GM19395 (cell line): ENCODE data around the gene MAP2K6.
A peak's percentile ranks its signal among the peaks of the same experiment; 100 is the strongest.

ENCODE experiments used
- ATAC-seq: cut with Tn5 transposase; IDR thresholded peaks from one replicate; pipeline ENCODE4 v1.9.1; 2021; ENCODE audit warnings: mild to moderate bottlenecking, moderate library complexity; ENCODE audit not compliant: unreplicated experiment

MAP2K6 gene

DNA sequence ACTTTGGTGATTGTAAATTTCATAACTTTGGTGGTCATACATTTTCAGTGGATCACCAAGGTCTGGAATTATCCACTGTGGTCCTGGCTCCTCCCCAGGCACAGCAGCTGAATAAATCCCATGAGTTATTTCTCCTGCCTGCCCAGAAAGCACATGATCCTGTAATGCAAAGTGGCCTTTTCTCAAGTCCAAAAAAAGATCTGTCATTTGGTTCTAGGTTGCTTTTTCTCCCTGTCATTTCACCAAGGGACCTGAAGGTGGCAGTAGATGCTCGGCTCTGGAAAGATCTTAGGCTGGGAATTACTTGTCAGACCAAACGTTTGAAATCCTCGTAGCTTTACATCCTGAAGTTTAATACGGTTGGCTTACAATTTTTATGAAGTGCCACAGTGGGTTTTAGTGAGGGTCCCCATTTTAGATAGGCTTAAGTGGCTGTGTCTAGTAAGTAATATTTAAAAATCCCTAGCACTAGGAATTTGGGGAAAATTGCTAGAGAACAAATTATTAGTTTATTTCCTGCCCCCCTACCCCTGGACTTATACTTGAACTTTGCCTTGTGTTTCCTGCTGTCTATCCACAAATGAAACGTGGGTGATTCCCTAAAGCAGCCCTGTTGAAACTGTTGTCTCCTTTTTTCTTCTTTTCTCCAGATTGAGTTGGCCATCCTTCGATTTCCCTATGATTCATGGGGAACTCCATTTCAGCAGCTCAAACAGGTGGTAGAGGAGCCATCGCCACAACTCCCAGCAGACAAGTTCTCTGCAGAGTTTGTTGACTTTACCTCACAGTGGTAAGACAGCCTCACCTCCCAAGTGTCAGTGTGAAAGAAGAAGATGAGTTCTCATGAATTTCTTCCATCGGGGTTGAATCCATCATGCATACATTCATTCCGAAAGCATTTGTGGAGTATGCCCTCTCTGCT, 111.7 kb downstream of the MAP2K6 start:
- ATAC-seq: no peak

DNA sequence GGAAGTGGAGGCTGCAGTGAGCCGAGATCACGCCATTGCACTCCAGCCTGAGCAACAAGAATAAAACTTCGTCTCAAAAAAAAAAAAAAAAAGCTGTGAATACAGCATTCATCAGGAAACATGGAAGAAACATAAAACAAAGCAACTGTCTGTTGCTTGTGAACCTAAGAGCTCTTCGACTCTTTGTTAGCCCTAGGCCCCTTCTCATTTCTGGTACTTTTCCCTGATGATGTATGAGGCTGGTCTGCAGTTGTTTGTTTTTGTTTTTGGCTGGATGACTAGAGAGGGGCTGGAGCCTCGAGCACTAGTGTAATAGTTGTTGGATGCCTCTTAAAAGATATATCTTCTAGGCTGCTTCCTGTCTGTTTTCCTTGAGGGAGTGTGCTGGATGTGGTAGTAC, 113.5 kb downstream of the MAP2K6 start:
- ATAC-seq: no peak

DNA sequence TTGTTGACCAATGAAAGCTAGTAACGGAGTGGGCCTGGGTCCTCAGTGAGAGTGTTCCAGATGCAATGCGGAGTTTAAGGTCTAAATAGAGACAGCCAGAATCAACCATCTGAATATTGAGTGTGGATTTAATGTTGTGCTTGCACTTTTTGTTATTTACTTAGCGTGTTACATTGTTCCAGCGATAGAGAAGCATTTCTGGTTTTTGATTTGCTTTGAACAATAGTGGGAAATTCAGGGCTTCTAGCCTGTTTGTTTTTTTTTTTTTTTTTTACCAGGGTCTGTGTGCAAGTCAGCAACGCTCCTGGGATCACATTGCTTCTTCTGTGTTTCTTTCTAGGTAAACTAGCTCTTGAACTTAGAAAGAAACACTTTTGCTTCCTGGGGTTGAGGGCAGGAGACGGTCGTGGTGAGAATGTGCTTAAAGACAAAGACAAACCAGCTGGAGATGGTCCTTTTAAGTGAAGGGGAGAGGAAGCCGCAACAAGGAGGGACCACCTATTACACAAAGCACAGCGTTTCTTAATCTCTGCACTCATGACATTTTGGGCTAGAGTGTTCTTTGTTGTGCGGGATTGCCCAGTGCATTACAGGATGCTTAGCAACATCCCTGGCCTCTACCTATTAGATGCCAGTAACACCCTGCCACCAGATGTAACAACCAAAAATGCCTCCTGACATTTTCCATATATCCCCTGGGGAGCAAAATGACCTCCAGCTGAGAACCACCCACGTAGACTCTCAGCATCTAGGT, 119.2 kb downstream of the MAP2K6 start:
- no peak for ATAC-seq

DNA sequence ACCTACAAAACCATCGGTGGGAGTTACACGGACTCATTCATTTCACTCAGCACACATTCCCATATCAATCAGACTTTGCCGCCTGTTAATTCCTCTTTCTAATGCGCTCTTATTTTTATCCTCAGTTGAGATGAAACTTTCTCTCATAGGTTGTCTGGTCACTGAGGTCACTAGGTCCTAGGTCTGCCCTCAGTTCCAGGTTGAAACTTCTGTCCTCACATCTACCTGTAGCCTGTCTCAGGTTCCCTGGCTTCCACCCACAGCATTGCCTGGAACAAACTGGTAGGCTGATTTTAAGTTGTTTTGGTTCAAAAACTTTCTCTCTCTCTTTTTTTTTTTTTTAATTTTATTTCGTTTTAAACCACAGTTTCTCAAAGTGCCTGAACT, 119.7 kb downstream of the MAP2K6 start:
- ATAC-seq: no peak

DNA sequence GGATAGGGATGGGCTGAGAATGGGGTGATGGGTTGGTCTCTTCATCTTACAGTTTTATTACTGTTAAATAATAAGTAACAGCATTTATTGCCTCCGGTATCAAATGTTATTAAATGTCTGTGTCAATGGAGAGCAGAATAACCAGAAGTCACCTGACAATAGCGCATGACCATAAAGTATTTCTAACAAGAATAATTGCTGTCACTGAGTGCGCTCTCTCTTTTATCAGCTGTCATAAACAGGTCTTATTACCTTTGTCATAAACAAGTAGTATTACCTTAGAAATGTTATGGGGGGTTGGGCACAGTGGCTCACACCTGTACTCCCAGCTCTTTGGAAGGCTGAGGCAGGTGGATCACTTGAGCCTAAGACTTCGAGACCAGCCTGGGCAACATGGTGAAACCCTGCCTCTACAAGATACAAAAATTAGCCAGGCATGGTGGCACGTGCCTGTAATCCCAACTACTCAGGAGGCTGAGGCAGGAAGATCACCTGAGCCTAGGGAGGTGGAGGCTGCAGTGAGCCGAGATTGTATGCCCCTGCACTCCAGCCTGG, 120.6 kb downstream of the MAP2K6 start:
- no peak for ATAC-seq

DNA sequence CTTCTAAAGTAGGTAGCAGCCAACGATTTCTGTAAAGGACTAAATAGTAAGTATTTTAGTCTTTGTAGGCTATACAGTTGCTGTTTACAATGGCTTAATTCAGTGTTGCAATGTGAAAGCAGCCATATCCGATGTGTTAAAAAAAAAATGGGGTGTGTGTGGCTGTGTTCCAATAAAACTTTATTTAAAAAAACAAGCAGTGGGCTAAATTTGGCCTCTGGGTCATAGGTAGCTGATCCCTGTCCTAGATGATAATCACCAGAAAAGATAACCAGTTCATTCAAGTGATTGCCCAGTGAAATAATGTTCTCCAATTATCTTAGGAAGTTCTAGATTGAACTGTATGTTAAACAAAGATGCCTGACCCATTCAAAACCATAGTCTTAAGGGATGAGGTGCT, 124.3 kb downstream of the MAP2K6 start:
- ATAC-seq: no peak

DNA sequence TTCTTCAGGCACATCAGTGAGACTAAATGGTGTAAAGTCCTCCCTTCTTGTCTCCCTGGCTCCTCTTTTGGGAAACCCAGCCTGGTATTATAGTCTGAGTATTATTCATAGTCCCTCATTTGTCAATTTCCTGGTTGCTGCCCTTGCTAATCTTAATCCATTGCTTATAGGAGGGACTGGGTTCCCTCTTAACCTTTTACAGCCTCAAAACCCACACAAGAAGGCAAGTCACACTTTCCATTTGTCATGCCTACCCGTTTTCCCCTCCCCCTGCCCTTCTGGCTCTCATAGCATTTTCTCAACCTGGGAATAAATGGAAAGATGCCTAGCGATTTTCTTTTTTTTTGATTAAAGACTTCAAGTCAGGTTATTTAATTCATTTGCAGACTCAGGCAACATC, 124.8 kb downstream of the MAP2K6 start:
- no peak for ATAC-seq

DNA sequence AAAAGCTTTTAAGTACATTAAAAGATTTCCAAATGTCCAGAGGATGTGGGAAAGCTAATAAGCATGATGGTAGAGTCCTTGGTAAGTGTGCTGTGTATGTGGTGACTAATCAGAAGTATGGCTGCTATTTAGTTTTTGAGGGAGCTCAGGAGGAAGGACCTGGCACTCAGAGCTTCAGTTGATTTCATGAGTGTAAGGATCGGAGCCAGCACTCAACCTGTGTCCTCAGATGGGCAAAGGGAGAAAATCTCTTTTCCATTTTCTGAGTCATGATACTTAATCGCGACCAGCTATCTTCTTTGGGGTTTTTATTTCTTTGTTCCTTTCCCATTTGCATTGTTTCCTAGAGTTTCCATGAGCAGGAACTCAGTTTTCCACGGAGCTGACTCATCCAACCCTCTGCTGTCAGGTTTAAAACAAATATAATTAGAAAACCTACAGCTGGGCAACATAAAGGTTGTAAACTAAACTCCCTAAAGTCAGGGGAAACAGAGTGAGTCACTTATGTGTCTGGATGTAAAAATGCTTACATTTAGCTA, 125.4 kb downstream of the MAP2K6 start:
- no peak for ATAC-seq

DNA sequence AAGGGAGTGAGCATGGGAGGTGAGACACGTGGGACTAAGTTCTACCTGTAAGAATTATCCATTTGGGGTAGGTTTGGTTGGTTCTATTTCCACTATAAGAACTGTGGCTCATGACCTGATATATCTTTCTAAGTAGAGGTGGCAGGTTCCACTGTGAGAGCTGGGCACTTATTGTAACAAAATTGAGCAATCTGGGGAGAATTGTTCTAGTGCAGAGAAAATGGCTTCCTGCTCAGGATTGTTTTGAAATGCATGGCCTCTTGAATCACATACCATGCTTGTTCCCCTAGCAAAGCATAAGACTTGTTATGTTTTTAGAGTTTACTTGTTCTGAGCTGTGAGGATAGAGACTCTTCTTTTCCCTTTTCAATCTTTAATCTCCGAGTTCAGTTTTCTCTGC, 125.9 kb downstream of the MAP2K6 start:
- ATAC-seq: no peak

DNA sequence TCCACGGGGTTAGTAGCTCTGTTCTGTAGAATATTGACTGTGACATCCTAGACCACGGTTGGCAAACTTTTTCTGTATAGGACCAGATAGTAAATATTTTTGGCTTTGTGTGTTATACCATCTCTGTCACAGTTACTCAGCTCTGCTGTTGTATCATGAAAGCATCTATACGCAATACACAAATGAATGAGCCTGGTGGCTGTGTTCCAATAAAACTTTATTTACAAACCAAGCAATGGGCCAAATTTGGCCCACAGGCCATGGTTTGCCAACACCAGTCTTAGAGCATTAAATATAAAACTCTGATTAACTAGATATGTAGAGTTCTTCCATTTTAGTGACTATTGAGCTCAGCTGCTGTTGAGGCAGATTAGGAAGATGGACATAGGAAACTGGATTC, 132.7 kb downstream of the MAP2K6 start:
- no peak for ATAC-seq

DNA sequence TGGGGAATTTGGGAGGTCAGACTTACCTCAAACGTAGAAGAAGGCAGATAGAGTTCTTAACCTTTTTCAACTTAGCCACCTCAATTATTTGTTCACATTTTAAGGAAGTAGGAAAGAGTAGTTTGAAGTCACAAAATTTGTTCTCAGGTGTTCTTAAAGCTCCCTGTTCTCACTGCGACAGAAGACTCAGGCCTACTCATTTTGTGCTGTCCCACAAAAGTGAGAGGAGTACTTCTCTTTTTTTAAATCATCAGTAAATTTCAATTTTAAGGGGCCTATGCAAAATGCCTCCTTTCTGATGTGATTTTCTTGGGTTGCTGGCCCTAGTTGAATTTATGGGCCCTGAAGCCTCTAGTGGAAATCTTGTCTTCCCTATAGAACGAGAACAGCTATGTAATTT, 133.4 kb downstream of the MAP2K6 start:
- ATAC-seq: peak; percentile 88

DNA sequence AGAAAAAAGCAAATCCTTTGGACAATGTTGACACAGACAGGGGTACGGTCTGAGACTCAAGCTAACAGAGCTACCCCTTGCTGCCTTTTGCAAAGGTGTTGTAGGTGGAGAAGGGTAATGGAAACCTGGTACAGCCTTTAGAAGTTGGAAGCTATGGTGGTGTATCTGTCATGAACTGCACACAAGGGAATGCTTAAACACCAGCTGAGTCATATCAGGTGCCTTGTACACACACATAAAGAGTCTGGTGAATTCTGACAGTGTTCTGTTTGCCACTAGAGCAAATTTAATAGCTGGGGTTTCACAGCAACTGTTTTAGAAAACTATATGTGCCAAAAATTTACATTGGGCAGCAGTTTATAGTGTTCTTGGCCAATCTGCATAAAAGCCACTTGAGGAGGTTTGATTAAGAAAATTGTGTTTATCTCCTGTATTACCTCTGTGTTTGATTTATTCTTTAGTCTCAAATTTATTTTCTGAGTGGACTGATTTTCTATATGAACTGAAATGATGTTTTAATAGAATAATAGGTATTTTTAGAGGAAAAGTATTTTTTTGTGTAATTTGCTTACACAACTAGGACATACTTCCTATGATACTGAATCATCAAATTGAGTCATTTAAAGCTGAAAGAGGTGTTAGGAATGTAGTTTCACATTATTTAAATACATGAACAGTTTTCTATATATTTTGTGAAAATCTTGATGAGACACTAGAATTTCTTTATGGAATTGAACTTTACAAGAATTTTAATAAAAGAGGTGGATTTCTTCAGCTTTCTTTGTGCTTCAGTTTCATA, 136.9 kb downstream of the MAP2K6 start:
- no peak for ATAC-seq

DNA sequence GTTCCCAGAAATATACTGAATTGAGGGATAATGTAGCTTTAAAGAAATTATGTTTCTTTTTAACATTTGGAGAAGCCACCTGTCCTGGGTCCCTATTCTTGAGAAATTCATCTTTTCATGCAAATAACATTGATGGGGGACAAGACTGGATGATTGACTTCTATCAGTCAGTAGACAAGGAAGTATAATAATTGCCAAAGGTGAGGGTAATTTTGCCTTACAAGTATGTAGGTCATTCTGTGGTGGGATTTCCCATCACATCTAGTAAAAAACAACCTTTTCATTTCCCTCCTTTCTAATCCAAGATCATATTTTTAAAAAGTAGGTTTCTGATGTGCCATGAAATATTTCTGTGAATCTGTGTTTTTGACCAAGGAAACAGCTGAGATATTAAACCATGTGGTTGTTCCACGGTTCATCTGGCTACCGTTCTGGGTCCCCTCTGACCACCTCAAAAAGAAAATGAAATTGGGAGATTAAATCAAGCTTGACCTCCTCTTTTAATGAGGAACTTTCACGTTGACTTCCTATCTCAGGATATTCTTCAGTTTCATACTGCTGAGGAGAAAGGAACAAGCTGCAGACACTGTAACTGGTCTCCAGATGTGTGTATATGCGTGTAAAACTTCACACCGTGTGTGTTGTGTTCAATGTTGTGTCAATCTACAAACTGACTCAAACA, 138.6 kb downstream of the MAP2K6 start:
- ATAC-seq: no peak

DNA sequence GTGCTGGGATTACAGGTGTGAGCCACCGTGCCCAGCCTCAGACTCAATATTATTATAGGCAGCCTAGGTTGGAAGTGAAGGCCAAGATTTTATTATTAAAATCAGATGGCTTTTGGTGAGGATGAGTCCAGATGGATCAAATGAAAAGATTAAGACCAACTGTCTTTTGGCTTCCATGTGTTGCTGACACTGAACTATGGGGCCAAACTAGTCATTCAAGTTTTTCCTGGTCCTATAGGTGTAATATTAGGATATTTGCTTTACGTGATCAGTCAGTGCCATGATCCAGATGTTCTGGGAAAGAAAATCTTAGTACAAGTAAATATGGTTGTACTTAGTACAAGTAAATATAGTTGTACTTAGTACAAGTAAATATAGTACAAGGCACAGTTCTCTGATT, 140.6 kb downstream of the MAP2K6 start:
- no peak for ATAC-seq

DNA sequence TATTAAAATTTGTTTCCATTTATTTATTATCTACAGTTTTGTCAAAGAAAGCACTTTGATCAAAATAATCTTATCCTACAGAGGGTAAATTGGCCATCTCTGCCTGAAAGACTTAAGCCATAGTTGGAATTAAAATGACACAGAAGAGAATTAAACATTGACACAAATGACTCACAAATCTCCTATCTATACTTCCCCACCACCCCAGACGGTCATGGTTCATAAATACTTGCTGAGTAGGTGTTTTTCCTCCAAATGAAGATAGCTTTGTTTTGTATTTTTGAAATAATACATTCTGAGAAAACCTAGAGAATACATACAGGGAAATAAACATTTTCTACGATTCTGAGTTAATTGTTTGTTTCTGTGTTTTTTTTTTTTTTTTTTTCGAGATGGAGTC, 142.8 kb downstream of the MAP2K6 start:
- no peak for ATAC-seq

DNA sequence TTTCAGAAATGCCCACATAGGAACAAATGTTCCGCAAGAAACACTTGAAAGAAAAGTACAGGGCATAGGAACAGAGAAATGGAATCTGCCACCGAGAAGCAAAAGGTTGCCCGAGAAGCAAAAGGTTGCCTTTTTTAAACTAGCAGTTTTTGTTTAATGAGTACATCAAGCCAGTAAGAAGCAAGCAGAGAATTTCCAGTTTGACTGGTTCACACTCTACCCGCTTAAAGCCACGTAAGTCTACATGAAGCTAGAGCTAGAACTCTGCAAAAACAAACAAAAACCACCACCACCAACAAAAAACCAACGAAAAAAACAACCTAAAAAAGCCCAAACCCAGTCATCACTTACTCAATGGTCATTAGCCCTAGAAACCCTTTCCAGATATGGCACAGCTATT, 144.3 kb downstream of the MAP2K6 start:
- ATAC-seq: no peak

DNA sequence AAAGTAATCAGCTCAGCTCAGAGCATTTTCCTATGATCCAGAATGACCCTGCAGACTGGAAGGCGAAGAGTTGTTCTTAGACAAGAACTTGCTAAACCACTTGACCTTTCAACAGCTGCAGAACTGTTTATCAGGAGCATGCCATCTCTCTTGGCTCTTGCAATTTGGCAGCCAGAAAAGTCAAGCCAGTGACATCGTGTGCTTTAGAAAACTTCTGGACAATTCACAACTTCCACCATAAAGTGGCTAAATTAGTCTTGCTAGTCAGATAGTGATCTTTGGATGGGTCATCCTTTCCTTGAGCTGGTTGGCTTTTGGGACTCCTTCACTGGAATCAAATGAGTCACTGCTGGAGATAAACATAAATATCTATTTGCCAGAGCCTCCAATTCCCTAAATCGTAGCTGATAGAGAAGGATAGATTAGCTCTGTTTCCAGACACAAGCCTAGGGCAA, 146.5 kb downstream of the MAP2K6 start:
- ATAC-seq: no peak

DNA sequence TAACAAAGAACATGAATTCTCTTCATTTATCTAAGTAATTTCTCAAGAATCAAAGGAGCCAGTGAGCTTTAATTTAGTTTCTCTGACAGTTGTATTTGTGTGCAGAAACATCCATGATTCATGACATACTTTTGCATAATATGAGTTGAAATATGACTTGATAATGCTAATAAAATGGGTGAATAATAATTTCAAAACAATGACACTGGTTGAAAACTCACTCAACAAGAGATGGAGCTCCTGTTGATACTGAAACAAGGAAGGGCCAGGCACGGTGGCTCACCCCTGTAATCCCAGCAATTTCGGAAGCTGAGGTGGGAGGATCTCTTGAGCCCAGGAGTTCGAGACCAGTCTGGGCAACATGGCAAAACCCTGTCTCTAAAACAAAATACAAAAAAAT, 147.0 kb downstream of the MAP2K6 start:
- ATAC-seq: no peak

DNA sequence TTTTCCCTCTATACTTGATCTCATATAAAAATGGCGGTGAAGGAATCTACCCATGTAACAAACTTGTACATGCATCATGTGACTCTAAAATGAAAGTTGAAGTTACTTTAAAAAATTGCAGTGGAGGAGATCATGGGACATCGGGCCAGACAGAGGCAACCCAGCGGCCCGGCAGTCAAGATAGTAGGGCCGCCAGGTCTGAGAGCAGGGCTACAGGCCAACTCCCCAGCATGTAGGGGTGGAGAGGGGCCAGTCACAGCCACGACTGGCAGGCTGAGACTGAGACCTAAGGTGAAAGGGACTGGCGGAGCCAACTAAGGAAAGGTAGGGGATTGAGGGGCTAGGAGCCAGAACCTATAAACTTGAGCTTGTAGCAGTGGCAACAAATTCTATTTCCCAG, 150.9 kb downstream of the MAP2K6 start:
- ATAC-seq: no peak

DNA sequence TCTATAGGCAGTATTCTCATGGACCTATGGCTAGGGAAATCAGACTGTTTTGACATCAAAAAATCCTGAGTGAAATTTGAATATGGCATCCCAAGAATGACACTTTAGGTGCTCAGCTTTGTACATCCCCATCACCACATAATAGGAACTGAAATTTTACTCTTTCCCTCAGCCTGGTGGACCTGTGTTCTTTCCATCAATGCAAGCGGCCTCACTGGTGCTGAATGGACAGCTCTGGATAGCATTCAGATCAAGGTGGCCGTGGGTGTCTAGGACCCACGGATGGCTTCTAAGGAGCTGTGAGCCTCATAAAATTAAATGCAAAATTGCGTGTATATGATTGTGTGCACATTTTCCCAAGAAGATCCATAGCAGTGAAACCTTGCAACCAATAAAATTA, 152.6 kb downstream of the MAP2K6 start:
- no peak for ATAC-seq
